Measurements from ENCODE around the gene TRIM43B.
"Not testable (repeated sequence)": the region's sequence is repeated elsewhere in the genome, so short reads cannot be mapped to it uniquely, and the experiment has no call there.

The TRIM43B gene

DNA sequence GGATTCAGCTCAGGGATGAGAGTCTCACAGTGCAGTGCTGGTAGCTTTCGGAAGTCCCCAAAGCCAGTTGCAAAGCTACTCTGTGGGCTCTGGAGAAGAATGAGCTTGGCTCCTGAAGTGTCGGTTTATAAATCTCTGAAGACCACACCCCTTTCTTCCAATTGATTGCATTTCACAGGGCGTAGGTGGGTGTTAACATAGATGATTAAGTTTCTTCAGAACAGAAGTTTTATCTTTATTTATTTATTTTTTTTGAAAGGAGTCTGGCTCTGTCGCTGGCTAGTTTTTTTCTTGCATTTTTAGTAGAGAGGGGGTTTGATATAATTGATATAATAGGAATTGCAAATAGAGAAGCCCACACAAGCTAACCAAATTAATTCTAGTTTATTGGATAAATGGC lies at the start of gene TRIM43B:
Gene TRIM43B (minus strand): TSS at position 101 of the 400 bp plus-strand sequence. CDS start 2,040 bp downstream, outside the sequence.
- DNase-seq: not testable (repeated sequence)

DNA sequence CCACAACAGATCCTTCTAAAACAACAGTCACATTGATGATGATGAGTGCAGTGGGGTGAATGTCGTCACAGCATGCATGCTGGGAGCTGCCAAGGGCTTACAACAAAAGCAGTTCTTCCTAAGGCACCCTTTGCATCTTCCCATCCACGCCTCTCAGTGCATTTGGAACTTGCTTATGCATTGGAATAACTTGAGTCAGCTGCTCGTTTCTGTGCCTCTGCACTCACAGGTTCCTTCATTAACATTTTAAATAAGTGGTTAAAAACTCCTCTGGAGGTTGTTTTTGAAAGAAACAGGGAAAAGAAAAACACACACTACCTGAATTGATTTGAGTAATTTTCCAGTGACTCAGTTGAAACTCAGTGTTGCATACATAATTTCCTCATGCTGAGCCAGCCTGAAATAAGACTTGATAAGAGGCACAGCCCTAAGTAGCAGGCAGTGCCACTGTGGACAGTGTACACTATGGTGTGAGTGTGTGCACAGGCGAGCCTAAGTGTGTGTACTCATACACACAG lies 46.8 kb upstream of the TRIM43B start:
- peak; percentile 22 for DNase-seq

DNA sequence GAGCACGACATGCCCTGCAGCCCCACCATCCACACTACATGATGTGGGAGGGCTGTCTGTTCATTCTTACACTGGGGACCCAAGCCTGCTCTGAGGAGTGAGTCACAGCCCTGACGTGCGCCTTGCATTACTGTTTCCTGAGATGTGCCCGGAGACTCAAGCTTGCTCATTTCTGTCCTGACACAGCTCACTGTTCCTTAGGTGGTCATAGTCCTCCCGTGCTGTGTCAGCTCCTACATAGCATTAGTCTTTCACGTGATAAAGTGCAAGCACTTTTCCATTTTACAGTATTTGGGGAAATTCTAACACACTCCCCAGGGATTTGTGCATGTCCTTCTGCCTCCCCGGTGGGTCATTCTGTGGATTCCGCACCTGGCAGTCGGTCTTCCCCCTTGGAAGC lies 46.2 kb upstream of the TRIM43B start:
- no peak for DNase-seq

DNA sequence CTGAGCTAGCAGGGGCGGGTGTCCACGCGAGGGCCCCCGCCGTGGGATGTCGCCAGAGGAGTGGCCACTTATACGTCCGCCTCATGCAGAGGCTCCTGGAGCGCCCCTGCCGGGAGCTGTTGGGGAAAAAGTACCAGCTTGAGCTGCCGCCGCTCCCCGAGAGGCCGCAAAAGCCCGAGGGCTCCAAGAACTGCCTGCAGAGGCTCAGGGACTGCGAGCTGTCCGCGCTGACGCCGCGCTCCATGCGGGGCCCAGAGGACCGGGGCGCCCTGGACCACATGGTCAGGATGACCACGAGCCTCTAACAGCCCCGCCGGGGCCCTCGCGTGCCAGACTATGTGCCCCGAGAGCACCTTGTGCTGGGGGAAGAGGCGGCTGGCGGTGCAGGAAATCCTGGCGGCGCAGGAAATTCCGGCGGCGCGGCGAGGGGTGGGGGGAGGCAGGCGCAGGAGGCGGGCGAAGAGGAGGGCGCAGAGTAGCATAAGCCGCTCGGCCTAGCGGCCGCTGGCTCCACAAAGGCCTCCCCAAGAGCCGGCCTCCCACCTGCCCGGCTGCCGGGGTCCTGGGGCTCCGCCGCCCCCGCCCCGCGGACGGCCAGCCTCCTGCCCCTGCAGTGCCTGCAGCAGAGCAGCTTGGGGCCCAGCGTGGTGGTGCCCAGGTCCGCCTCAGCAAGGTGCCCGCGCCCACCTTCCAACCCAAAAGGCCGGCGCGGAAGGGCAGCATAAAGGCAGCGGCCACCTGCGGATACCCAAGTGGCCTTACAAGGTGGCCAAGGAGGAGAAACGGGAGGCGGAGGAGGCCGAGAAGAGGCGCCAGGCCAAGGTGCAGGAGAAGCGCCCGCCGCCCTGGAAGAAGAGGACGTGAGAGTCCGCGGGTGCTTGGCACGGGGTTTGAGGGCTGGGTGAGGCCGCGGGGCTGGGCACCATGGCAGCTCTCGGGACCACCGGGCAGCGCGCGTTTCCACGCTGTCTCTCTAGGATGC lies 42.1 kb upstream of the TRIM43B start:
- peak; percentile 94 for DNase-seq

DNA sequence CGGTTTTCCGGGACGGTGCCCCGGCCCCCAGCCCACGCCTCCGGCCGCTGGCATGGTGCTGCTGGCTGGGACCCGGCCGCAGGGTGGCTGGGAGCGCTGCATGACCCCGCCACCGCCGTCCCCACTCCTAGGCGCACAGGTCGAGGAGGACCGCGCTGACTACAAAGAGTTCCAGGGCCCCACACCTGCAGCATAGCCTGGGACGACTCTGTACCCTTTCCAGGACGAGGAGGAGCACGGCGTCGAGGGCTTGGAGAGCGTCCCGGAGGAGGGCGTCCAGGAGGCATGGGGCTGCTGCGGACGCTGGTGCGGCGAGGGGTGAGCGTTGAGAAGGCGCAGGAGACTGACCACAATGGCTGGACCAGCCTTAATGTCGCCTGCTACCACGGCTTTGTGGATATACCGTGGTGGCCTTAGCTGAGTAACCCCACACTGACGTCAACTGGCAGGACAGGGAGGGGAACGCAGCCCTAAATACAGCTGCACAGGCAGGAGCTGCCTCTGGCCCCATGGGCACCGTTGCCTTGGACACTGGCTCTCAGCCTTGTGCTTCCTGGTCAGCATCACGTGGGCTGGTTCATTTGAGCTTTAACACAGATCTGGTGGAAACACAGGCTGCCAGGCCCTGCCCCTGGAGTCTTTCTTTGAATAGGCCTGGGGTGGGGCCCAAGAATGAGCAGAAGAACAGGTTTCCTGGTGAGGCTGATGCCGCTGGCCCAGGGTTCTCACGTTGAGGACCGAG lies 40.9 kb upstream of the TRIM43B start:
- peak; percentile 57 for DNase-seq

DNA sequence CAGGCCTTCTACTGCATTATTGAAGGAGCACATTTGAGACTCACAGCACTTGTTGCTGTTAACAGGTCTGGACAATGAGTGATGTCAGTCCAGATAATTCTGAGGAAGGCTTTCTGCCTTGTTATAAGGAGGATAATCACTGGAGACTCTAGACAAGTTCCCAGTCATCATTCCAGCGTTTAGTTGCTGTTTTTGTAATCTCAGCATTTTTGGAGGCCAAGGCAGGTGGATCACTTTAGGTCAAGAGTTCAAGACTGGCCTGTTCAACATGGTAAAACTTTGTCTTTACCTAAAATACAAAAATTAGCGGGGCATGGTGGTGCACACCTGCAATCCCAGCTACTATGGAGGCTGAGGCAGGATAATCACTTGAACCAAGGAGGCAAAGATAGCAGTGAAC lies 39.6 kb upstream of the TRIM43B start:
- DNase-seq: no peak

DNA sequence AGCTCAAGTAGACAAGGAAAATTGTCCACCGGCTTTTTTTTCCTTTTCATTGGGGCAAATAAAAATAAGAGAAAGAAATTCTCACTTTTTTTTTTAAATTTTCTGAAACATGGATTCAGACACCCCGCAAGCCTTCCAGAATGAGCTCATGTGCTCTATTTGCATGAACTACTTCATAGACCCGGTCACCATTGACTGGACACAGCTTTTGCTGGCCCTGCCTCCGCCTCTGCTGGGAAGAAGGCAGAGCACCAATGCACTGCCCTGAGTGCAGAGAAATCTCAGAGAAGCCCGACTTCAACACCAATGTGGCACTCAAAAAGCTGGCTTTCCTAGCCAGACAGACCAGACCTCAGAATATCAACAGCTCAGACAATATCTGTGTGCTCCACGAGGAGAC lies 30.2 kb upstream of the TRIM43B start:
- no peak for DNase-seq

DNA sequence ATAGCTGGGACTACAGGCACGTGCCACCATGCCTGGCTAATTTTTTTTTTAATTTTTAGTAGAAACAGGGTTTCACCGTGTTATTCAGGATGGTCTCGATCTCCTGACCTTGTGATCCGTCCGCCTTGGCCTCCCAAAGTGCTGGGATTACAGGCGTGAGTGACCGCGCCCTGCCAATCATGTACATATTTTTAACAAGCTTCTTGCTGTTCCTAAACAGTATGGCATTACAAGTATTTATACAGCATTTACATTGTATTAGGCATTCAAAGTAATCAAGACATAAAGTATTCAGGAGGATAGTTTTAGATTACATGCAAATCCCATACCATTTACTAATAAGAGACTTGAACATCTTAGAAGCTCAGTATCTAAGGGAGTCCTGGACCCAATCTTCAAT lies 29.7 kb upstream of the TRIM43B start:
- DNase-seq: not testable (repeated sequence)

DNA sequence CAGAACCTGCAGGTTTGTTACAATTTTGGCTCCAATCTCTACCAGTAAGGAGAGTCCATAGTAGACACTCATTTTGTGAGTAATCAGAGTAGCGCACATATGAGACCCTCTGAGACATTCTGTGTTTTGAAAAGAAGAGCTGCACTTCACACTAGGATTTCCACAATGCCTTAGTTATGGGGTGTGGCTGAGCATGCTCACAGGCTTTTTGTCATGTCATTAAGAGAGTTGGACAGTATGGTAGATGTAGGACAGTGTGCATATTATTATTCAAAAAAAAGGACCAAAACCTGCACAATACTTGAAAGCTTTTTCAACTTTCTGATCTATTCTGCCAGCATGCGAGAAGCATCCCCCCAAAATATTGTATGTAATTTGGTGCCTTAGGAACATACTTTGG lies 24.9 kb upstream of the TRIM43B start:
- no peak for DNase-seq

DNA sequence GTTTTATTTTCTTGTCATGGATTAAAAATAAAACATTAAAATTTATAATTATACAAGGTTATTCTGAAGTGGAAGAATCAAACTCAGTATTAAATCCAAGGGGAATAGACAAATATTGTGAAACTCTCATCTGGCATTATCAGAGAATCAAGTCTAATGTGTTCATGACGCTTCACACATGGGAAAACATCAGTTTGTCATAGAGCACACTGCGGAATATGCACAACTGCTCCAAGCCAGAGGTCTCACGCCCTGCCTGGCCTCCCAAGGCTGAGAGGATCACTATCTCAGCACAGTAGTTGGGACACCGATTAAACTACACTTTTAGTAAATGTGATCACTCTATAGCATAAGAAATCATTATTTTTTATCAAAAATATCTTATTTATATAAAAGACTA lies 20.7 kb upstream of the TRIM43B start:
- no peak for DNase-seq

DNA sequence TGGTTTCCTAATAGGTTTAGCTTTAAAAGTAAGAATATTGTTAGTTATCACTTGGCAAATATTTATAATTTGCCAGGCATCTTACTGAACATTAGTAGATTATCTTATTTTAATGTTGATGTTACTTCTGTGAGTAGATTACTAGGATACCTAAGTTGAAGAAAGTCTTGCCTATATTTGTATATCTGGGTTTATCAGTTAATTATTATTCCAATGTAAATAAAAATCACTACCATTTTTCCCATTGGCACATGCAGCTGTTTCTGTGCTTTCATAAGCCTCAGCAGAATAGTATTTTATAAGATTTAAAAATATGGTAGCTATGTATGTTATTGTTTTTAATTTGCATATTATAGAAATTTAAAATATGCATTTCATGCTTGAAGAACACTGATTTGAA lies 16.3 kb upstream of the TRIM43B start:
- no peak for DNase-seq

DNA sequence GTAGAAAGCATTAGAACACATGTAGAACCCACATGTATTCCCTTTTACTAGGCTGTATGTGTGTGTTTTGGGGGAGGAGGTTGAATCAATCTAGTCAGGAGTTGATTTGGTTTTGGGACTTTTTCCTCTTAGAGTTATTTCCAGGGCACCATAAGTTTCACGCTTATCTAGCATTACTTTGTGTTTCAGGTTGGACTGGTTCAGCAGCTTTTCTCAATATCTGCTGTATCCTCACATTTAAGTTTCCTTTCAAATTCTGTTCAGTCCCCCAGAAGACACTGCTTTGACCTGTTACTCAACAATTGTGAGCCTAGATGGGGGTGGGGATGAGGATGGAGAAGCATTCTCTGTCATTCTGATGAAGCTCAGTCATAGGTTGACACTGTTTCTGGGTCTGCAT lies 7.5 kb upstream of the TRIM43B start:
- DNase-seq: not testable (repeated sequence)

DNA sequence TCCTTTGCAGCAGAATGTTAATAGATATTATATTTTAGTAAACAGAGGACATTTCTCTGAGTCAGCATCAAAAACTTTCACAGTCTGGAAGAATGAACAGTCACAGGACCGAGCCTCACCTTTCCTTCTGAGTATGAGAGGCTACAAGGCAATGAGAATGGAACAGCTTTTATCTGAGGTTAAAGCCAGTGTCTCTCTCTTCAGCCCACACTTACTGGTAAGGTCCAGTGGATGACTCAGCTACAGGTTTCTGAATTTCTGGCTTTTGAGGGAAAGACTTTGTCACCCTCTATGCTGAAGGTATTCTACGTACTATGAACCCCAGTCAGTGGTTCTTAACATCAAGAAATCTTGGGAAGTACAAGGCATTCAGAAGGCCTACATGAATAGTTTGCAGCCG lies 9.5 kb downstream of the TRIM43B start:
- not testable (repeated sequence) for DNase-seq

DNA sequence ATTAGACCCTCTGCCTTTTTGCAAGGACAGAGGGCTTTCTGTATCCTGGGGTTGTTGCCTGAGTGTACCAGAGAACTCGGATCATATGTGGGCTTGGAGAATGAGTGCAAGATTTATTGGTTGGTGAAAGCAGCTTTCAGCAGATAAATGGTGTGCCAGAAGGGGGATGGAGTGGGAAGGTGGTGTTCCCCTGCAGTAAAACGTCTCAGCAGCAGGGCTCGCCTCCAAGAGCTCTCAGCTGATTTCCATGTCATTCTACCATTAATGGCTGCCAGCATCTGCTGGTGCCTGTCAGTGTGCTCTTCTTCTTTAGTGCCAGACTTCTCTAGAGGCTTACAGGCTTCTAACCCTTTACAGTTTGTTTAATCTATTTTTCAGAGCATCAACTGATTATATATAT lies 16.6 kb downstream of the TRIM43B start:
- DNase-seq: not testable (repeated sequence)

DNA sequence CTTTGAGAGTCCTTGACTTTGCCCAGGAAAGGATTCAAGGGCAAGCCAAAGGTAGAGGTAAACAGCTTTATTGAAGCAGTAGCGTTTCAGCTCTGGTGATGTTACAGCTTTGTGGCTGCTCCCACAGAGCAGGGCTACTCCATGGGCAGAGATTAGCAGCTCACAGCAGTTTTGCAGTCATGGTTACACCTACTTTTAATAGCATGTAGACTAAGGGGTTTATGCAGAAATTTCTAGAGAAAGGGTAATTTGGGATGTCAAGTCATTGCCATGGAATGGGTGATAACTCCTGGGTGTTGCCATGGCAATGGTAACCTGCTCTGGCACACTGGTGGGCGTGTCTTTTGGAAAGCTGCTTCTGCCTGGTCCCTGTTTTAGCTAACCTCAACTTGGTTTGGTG lies 18.0 kb downstream of the TRIM43B start:
- not testable (repeated sequence) for DNase-seq

DNA sequence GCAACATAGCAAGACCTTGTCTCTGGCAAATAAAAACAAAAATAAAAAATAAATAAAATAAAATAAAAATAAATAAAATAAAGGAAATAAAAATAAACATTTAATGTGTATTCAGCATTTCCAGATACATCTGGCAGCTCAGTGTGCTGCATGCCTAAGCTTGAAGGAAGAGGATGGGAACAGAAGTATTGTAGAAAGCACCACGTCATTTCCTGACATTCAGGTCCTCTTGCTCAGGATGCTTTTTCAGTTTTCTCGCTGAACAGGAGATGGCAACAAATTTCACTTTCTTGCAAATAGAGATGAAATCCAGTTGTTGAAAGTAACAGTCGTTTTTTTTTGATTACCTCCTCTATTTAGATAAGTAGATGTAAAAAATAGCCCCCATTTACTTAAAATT lies 21.3 kb downstream of the TRIM43B start:
- DNase-seq: not testable (repeated sequence)

DNA sequence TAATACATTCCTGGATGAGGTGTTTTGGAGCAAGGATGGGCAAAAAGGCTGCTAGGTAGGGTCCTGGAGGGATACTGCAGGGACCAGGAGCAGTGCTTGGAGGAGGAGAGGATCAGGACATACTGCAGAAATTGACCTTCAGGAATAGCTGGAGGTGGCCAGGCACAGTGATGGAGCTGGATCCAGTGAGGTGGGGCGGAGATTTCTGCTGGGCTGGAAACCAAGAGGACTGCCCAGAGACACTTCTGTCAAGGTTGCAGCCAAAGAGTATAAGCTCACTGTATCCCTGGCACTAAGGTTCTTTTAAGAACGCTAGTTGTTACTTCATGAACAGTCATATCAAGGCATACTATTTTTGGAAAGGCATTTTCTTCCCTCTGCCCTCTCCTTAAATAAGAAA lies 39.2 kb downstream of the TRIM43B start:
- not testable (repeated sequence) for DNase-seq

DNA sequence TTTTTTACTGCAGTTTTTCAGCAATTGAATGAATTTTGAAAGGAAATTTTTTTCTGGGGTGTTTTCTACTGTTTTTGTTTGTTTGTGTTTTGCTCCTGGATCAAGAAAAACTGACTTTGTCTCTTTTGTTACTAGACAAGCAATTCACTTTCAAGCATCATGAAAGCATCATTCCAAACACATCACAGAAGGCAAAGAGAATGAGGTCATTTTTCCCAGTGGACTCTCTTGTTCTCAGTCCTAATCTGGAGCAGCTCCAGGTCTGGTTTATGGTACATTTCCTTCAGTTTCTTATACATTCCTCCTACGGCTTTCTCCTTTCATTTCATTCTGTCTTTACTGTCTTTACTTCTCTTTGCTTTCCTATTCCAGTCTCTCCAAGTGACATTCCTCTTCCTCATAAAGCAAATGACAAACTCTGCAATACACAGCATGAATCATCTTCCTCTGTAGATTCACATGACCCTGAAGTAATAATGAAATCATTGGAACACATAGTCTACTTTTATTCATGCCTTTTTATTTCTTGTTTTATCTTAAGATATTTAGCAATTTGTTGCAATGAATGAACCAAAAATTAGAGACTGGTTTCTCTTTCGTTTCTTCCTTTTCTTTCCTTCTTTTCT lies 42.0 kb downstream of the TRIM43B start:
- DNase-seq: not testable (repeated sequence)

DNA sequence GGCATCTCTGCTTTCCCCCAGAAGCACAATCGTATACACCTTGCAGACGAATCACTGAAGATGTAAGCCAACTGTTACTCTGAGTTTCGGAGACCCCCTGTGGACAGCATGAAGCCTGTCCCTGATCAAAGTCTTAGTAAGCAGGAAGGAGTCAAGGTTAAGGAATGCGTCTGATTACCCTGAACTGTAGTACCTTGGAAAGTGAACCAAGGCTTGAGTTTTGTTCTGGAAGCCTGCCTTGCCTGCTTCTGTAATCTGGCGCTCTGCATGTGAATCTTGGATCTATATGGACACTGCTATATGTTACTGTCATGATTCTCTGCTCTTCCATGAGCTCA lies 48.7 kb downstream of the TRIM43B start:
- not testable (repeated sequence) for DNase-seq

DNA sequence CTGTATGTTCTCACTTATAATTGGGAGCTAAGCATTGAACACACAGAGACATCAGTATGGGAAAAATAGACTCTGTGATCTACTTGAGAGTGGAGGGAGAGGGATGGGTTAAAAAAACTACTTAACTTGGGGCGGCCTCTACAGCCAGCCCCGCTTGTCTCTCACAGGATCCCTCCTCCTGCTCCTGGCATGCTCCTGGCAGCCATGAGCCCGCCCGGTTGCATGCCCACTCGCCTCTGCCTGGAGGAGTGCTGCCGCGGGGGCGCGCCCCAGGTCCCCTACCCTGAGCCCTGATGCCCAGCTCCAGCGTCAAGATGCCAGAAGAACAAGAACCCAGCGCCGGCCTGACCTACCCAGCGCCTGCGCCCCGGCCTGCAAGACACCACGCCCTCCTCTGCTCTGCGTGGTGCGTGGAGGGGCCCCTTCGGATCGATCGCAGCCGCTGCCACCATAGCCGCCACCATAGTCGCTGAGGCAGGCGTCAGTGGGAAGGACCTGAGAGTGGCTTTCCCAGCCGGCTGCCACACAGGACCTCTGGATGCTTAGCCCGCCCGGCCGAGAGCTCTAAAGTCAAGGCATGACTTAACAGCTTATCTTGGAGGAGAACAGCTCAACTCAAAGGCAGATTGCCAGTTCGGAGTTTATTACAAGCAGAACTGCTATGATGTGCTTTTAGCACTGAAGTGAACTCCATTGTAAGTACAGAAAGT lies 49.2 kb downstream of the TRIM43B start:
- not testable (repeated sequence) for DNase-seq

DNA sequence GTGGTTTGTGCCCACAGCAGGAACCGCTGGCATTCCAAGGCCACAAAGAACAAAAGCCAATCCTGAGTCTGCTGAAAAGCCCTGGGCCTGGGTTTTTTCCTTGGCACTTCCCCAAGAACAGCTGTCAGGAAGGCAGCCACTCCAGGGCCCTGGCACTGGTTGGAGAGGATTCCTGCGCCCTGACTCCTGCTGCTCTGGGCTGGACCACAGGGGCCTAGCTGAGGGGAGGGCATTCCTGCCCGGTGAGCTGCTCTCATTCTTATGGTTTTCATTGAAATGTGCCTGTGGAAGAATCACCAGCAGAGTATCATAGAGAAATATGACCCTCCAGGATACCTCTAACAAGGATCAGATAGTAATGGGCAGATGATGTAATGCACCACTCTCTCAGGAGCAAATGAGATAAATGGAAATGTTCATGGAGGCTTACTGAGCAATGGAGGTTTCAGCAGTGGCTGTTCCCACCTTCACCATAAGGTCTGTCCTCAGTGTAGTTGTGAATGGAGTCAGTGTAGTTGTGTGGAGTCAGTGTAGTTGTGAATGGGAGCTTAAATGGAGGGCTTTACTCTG lies 50.0 kb downstream of the TRIM43B start:
- not testable (repeated sequence) for DNase-seq

DNA sequence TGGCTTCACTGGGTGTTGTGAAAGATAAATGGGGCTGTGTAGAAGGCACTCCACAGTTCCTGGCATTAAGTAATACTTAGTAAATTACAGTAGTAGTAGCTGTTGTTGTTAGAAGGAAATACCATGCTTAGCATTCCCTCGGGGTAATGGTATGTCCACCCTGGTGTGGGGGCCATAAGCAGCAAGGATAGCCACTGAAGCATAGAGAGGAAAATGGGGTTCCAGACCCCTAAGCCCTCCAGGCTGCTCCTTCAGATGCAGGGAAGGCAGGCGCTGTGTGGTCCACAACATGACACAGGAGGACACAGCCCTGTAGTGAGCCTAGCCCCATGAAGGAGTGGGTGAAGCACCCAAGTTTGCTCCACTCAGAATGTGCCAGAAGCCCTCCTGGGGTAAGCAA lies 50.6 kb downstream of the TRIM43B start:
- not testable (repeated sequence) for DNase-seq
